ENCODE data around the gene ACOX2. TPM values are rescaled to one million over a fixed set of nuclear protein-coding genes. Genes with fewer than 3 reads are reported as not detected.
"Not testable (repeated sequence)": the region's sequence is repeated elsewhere in the genome, so short reads cannot be mapped to it uniquely, and the experiment has no call there.

The ACOX2 gene
- total RNA-seq, 1 experiment from 2014 or later = 9.3 TPM

DNA sequence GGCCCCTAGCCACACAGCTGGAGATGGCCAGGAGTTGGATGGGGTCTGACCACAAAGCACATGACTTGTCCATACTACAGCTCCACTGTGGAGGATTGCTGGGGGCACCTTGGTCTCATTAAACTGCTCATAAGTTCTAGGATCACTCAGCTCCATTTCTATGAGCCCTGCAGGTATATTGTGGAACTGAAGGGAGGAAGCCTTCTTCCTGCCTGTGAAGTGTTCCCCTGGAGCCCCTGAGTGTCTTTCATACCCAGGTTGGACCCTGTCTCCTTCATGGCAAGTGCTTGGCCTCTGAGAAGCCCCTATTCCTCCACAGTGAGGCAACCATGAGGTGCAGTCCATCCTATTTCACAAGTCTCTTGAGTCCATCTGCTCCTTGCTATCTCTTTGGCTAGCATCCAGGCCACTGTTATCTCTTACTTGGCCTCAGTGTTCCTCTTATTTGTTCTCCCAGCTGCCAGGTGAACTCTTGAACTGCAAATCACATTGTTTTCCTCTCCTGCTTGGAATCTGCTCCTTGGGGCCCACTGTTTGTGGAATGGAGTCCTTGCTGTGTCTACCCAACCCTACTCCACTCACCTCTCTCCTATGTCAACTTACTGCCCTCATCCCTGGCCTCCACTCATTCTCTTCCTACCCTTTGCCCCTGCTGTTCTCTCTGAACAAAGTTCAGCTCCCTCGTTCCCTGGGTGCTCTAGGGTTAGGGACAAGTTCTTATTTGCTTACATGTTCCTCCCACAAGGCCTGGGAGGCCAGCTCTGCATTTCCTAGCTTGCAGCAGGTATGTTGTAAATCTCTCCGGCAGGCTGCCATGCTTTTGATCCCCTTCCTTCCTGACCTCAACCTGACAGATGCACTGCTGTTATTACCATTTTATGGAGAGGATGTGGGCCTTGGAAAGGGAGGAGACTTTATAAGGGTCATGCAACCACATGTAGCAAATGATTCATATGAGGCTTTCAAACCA lies 1.2 kb downstream of the ACOX2 start:
- DNase-seq (ENCODE audit: extremely low read depth, low read depth) = no peak

DNA sequence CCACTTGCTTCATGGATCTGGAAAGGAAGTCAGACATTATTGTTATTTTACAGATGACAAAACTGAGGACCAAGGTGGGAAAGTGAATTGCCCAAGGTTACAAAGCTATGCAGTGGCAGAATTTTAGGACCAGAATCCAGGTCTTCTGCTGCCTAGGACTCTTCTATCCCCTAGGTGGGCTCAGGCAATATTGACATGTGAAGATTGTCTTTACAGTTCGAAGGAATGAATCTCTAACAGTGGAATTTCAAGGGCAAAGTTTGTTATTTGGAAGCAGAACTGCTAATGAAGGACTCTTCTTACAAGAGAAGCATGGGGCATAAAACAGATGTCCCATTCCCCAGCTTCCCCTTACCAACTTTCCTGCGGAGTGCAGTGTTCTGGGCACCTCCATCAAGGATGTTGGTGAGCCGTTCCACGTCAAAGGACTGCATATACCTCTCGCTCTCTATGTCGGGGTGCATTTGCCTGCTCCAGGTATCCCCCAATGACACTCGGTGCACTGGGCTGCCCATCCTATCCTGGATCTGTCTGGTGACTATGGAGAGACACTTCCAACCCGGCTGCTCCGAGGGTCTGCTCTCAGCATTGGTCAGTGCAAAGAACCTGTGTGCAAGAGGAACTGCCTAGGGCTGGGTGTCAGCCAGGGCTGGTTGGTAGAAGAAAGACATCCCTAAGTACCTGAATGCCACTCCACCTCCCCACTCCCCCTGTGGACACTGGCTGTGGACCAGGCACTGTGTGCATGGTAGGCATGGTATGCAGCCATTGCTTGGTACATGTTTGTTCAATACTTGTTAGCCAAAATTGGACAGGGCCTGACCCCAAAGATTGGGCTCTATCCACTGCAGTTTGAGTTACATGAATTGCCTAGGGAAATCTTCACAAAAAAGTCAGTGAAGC lies 2.1 kb downstream of the ACOX2 start:
- DNase-seq (ENCODE audit: extremely low read depth, low read depth) = no peak

DNA sequence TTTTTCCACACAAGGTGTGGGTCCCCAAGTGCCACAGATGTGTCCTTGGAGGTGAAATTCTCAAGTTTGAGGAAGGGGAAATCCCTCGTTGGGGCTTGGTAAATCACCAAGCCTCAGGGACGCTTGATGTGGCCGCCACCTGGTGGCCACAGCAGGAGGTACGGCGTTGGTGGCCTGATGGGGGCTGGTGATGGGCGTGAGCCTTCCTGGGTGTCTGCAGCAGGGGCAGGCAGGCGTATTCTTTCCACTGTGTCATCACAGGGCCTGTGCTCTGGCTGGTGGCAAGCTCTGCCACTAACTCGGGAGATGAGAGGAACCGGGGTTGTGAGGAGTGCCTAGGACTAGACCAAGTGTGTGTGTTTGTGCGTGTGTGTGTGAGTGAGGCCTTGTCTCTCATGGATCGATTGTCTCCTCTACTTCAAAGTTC lies 4.2 kb downstream of the ACOX2 start:
- peak; percentile 64 for DNase-seq (ENCODE audit: extremely low read depth, low read depth)

DNA sequence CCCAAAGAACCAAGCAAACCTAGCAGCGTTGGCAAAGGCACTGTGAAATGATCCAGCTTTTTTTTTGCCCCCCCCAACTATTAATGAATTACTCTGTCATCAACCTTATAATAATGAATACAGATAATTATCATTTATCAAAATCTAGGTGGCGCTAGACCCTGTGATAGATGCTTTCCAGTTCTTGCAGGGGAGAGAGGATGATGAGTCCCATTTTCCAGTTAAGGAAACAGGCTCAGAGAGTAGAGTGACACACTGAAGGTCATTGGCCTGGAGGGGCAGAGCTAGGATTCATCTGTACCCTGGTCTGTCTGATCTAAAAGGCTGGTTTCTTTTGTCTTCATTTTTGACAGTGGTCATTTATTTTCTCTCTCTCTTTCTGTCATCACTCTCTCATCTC lies 5.0 kb downstream of the ACOX2 start:
- DNase-seq (ENCODE audit: extremely low read depth, low read depth) = no peak

DNA sequence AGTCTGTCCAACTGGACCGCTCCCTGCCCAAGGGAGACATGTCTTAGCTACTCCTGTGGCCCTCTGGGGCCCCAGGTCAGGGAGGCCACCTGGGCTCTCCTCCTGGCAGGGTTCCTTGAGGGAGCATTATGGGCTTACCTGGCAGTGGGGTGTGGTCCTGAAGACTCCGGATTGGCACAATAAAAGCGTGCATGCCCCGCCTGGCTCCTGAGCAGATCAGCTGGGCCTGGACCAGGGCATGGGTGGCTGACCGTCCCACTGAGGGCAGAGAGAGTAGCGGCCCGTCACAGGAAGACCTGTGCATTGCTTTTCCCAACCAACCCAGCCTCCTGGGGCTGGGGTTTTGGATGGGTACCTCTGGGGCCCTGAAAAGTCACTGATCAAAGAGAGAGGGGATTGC lies 5.4 kb downstream of the ACOX2 start:
- no peak for DNase-seq (ENCODE audit: extremely low read depth, low read depth)

DNA sequence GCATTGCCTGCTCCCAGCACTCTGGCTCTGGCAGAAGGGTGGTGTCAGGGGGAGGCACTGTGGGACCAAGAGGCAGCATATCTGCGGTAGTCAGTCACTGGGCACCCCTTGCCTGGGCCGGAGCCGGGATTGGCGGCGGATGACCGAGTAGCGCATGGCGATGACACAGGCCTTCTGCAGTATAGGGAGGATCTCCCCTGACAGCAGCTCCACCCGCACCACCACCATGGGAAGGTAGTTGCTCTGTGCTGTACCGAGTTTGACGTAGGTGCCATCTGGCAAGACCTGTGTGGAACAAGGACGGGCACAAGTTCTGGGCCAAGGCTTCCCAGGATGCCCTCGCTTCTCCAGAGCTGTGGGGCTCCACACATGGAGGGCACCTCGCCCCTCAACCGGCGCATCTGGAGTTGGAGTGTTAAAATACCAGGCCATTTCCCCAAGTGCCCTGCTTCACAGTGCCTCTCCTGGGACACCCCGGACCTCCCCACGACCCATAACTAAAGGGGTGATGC lies 6.6 kb downstream of the ACOX2 start:
- DNase-seq (ENCODE audit: extremely low read depth, low read depth) = no peak

DNA sequence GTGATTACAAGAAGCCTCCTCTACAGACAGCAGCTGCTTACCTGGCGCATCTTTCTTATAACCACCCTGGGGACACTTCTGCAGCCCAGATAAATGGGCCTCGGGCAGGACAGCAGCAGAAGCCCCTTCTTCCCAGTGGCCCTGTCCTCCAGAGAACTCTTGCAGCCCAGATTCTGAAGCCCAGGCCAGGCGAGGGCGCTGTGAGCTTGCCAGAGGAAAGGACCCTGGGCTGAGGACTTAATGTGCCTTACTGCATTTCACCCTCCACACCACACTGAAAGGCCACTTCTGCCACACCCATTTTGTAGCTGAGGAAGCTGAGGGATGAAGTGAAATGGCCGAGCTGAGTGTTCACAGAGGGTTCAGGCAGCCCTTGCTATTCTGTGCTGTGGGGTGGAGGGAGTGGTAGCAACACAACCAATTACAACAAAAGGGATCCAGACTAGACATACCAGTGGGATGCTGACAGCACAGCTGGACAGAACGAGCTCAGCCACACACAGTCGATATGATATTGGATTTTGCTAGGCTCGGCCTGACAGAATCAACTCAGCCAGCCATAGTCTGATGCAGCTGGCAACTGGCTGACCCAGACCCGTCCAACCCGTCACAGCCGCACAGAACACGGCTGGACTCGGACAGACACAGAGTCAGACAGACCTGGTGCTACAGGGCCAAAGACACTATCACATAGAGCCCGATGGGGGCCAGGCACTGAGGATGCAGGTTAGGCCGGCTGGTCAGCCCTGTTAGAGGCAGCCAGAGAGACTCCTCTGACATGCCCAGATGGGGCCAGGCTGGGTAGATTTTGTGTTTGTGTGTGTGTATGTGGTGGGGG lies 7.3 kb downstream of the ACOX2 start:
- no peak for DNase-seq (ENCODE audit: extremely low read depth, low read depth)

DNA sequence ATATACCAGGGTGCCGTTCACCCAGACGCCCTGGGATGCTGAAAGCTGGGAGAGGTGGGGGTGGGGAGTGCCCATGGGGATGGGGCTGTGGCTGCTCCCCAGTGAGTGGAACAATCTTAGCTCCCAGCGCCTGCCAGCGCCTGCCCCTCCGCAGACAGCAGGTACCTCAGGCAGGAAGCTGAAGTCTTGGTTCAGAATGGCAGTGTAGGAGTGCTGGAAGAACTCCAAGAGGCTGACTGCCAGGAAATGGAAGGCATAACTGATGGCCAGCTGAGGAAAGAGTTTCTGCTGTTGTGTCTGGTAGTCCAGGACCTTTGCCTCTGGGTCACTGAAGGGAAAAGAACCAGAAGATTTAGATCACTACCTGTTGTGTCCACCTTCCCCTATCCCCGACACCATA lies 8.4 kb downstream of the ACOX2 start:
- no peak for DNase-seq (ENCODE audit: extremely low read depth, low read depth)

DNA sequence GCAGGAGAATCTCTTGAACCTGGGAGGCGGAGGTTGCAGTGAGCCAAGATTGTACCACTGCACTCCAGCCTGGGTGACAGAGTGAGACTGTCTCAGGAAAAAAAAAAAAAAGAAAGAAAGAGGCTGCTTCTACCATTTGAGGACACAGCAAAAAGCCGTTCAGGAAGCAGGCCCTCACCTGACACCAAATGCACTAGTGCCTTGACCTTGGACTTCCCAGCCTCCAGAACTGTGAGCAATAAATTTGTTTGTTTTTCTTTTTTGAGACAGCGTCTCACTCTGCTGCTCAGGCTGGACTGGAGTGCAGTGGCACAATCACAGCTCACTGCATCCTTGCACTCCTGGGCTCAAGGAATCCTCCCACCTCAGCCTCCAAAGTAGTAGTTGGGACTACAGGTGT lies 9.6 kb downstream of the ACOX2 start:
- DNase-seq (ENCODE audit: extremely low read depth, low read depth) = not testable (repeated sequence)

DNA sequence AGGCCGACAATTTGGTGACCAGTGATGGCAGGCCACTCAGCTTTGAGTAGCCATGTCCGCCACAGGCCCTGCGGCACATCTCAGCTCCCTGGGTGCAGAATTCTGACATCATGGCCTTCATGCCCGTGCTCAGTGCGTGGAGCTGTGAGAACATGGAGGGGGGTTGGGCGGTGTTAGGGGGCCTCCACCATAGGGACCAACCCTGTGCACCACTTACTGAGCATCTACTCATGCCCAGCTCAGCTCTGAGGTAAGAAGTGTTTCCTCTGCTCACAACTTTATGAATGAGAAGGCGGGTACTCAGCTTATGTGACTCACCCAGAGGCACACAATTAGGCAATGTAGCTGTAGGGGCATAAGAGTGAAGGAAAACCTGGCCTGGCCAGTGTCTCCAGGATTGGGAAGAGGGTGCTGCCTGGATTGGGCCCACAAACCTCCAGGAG lies 10.5 kb downstream of the ACOX2 start:
- DNase-seq (ENCODE audit: extremely low read depth, low read depth) = peak; percentile 76

DNA sequence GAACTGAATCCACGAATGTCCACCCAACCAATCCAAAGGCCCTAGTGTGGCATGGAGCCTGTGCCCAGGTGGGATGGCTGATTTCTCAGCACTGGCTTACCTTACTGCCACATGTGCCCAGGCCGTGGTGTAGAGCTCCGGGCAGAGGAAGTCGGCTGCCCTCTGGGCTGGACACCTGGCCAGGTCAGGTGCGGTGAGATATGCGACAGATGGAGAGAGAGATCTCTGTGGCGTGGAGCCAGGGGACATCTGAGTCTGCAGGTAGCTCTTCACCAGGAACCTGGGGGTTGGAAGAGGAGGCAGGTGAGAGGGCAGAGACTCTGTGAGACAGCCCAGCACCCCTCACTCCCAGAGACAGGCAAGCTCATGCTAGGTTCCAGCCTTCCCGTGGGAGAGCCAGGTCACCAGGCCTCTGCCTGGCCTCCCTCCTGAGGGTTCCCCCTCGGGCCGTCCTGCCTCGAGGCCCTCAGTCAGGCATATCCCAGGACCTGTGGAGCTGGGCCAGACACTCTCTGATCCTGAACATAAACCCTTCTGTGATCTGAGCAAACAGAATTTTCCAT lies 12.6 kb downstream of the ACOX2 start:
- DNase-seq (ENCODE audit: extremely low read depth, low read depth) = no peak

DNA sequence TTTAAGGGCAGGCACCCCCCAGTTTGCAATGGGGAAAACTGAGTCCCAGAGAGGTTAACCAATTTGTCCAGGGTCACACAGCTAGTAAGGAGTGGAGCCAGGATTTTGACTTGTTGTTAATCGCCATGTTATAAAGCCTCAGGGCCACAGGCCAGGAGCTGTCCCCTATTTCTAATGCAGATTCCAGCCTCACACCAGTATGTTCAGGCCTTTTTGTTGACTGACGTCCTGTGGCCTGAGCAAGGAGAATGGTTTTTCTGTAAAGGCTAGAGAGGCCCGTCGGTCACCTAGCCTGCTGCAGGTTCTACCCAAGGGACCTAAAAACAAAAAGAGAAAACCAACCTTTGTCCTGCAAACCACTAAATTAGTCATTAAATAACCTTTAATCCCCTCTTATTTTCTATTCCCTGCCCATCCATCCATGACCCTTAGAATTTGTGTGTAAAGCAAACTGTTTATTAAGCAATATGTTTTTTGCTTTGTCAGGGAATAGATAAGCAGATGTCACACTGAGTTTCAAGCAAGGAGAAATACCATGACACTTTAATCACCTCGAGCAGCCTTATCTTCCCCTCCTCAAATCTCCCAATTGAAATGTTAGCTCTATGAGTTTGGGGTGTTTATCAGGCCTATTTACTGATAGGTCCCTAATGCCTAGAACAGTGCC lies 14.1 kb downstream of the ACOX2 start:
- DNase-seq (ENCODE audit: extremely low read depth, low read depth) = no peak

DNA sequence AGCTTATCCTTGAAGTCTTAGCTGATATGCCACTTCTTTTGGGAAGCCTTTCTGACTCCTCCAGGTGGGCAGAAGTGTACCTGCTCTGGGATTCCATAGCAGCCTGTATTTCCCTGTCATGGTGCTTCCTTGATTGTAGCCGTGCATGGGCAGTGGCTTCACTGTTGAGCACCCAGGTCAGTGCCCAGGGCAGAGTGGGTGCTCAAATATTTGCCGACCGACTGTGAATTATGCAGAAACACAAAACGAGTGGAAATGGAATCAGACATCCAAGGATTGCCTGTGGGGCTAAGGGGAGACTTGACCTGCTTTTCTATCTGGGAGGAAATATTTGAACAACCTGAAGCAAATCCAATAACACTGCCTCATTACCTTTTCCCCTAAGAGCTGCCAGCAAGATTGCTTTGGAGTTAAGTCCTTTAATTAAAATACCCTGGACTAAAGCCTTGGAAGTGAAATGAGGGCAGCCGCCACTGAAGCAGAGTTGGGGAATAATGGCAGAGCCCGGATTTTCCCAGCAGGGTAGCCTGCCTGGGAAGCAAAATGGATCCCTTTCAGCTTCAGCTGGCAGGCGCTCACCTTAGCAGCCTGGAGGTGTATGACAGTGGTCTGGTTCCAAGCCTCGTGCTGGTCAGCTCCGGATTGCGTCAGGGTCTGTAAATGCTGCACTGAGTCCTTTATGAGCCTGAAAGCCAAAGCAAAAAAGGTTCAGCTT lies 14.9 kb downstream of the ACOX2 start:
- DNase-seq (ENCODE audit: extremely low read depth, low read depth) = no peak

DNA sequence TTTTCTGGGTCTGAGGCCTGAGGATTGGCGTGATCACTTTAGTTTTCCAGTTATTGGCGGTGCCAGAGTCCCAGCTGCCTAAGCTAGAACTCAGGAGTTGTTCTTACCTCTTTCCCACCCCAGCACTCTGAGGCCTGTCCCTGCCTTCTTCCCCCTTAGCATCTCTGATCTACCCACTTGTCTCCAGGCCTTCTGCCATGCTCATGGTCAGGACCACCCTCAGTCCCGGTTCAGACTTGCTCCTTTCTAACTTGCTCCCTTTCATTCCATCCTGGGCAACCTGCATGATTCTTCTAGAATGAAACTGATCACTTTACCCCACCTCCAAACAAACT lies 15.7 kb downstream of the ACOX2 start:
- no peak for DNase-seq (ENCODE audit: extremely low read depth, low read depth)

DNA sequence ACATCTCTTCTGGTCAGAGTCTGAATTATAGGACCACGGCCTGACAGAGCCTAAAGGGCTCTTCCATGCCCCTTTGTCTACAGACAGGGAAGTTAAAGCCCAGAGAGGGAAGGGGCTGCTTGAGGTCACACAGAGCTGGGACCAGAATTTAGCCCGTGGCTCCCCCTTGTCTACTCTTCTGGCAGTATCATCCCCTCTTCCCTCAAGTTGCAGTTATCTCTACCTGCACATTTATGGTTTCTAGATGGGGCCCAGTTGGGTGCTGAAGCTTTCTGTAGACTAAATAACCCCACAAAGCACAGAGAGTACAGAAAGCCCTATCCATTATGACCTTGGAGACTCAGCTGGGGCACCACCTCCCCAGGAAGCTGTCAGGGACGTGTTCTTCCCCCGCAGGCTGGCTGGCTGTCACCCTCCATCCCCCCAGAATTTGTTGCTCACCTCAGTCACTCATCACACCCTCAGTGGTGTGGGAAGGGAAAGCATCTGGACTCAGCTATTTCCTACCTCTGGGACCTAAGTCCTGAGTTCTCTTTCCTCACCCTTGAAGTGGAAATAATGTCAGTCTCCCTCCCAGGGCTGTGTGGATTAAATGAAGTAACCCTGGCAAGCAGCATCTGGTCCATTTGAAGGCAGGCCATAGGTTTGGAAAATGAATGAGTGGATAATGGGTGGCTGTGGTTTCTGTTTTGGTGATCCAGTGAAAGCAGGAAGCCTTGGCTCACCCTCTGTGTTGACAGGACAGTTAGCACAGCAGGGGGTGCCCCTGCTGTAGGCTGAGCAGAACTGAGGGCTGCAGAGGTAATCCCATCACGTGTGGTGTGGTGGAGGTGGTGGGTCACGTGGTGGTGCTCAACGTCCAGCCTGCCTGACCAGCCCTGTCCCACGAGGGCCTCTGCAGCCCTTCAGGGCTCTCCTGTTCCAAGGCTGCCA lies 16.3 kb downstream of the ACOX2 start:
- no peak for DNase-seq (ENCODE audit: extremely low read depth, low read depth)

DNA sequence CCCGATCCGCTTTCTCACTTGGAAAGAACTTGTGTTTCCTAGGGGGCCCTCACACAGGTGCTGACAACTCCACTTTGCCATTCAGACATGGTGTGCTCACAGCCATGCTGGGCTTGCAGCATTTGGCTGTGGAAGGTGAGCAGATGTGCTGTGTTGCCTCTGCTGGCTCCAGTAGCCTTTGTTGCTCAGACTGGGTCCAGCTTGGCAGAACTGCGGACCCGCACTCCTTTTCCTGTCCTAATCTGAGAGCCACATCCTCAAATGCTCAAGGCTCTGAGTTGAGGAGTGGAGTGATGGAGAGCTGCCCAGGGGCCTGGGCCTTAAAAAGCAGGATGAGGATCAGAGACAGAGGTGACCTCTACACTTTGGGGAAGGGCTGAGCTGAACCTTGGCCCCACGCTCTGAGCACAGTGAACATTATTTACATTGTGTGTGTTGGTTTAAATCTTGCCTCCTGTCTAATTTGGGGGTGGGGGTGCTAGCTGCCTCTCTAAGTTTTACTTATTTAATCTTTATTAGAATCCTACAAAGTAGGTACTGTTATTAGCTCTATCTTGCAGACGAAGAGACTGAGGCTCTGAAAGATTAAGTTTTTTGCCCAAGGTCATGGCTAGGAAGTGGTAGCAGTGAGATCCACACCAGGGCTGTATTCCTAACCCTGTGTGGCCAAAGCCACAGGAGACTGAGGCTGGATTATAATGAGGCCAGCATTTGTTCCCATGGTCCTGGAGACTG lies 17.2 kb downstream of the ACOX2 start:
- DNase-seq (ENCODE audit: extremely low read depth, low read depth) = no peak

DNA sequence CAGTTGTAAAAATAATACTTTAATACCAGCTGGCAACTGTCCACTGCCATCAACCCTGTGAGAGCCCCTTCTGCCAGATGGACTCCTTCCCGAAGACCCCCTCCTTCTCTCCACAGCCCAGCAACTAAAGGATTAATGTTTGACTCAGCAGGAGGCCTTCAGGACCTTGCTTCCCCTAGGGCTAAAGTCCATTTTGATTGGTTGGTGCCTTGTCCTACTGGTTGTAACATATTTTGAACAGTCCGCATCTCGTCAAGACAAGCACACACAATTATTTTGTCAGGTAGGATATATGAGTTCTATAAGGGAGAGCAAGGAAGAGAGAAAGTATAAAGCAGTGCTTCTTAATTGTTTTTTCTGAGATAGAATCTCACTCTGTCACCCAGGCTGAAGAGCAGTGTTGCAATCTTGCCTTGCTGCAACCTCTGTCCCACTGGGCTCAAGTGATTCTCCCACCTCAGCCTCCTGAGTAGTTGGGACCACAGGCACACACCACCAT lies 18.6 kb downstream of the ACOX2 start:
- DNase-seq (ENCODE audit: extremely low read depth, low read depth) = no peak
